K562 (cell line): ENCODE data around the gene DCXR. TPM values are rescaled to one million over a fixed set of nuclear protein-coding genes. Genes with fewer than 3 reads are reported as not detected.

Experiments
- BRF2 ChIP-seq: IDR thresholded peaks from 3 replicates; pipeline ENCODE4 v1.6.1; 2011; ENCODE audit warnings: borderline replicate concordance, mild to moderate bottlenecking; ENCODE audit not compliant: insufficient read length, insufficient read depth
- CHD2 ChIP-seq: IDR thresholded peaks from 2 replicates; pipeline ENCODE4 v1.6.1; 2011; ENCODE audit warnings: low read depth, low read length
- GABPA ChIP-seq: fragments of 200-800 bp; sonication (Bioruptor generic); conservative IDR thresholded peaks from 2 replicates; pipeline ENCODE4 v1.6.1; 2016; ENCODE audit warnings: low read depth, missing genetic modification characterization, missing compliant biosample characterization
- GATAD2A ChIP-seq: fragments of 450-650 bp; IDR thresholded peaks from 2 replicates; pipeline ENCODE4 v1.6.1; 2017
- HOMEZ ChIP-seq: fragments of 250-450 bp; sonication (Bioruptor Pico); IDR thresholded peaks from 2 replicates; pipeline ENCODE4 v1.4.0; 2020; ENCODE audit warnings: mild to moderate bottlenecking, moderate library complexity
- MLLT1 ChIP-seq, 2 experiments: fragments of 450-650 bp; IDR thresholded peaks; 2 replicates each; pipeline ENCODE4 v1.6.1; 2016
- RBM22 ChIP-seq: fragments of 200-400 bp; formaldehyde crosslinking; IDR thresholded peaks from 2 replicates; pipeline ENCODE4 v1.6.1; 2018; ENCODE audit warnings: low read length, low read depth; ENCODE audit not compliant: poor library complexity, severe bottlenecking
- RHOXF2B ChIP-seq: fragments of 250-450 bp; sonication (Bioruptor Pico); conservative IDR thresholded peaks from 2 replicates; pipeline ENCODE4 v1.5.1; 2021
- RREB1 ChIP-seq: fragments of 250-450 bp; sonication (Bioruptor Pico); IDR thresholded peaks from 2 replicates; pipeline ENCODE4 v1.4.0; 2020
- SP1 ChIP-seq: sonication (generic); formaldehyde crosslinking; IDR thresholded peaks from 2 replicates; pipeline ENCODE4 v1.8.1; 2022; ENCODE audit warnings: mild to moderate bottlenecking, missing genetic modification reagents
- TRIM24 ChIP-seq, 2 experiments: fragments of 450-650 bp; IDR thresholded peaks; 2 replicates each; pipeline ENCODE4 v1.6.1; 2016
- polyA plus RNA-seq, 8 experiments: library from polyadenylated mRNA; depleted of rRNA in 4 of 8; stranded (reverse) in 5 of 8; unstranded in 3 of 8; fragments of >200 nt; fragmentation: Nextera tagmentation in 2 of 8; fragmentation: Illumina TruSeq in 1 of 8; extraction: Ambion mirVana in 2 of 8; extraction: Trizol in 1 of 8; gene quantifications; 2 replicates each; pipeline versions ENCODE4 v1.2.1 to v1.2.3, GENCODE V29; 2011 to 2014; ENCODE audit warnings: inconsistent platforms in 1 of 8, missing spikeins in 1 of 8
- total RNA-seq, 7 experiments: library from RNA; depleted of rRNA in 6 of 7; stranded (reverse); fragments of >200 nt in 6 of 7; fragmentation: Illumina TruSeq in 2 of 7; extraction: Trizol in 2 of 7; gene quantifications; 2 replicates each; pipeline versions ENCODE4 v1.2.1 to v1.2.3, GENCODE V29; 2011 to 2021; ENCODE audit warnings: low replicate concordance in 1 of 7
- TF ChIP-seq, protein P1 (sequence below), 3 experiments: fragments of 200-800 bp in 1 of 3; fragments of 250-450 bp in 1 of 3; fragments of 450-650 bp in 1 of 3; sonication (Bioruptor Pico) in 1 of 3; sonication (Bioruptor generic) in 1 of 3; formaldehyde crosslinking in 1 of 3; IDR thresholded peaks; 2 replicates each; pipeline versions ENCODE4 v1.6.1 to v1.8.0; 2016 to 2022; ENCODE audit warnings: mild to moderate bottlenecking in 2 of 3, missing genetic modification characterization in 2 of 3, missing compliant biosample characterization in 1 of 3, moderate library complexity in 1 of 3

DCXR gene
- total and polyA plus RNA-seq, 9 of the 15 experiments (the other 6 are each of a cell fraction or from before 2014, with no cell fraction given), result 21.3 to 274 (median 156) TPM

GRCh38 chr17:82065638-82066303 lies 28.3 kb upstream of the DCXR start, which contains the start of gene DUS1L (continued):
- peak; percentile 74 for TF ChIP-seq RREB1 (CRISPR knock-in tag)
- TF ChIP-seq, protein P1, sequence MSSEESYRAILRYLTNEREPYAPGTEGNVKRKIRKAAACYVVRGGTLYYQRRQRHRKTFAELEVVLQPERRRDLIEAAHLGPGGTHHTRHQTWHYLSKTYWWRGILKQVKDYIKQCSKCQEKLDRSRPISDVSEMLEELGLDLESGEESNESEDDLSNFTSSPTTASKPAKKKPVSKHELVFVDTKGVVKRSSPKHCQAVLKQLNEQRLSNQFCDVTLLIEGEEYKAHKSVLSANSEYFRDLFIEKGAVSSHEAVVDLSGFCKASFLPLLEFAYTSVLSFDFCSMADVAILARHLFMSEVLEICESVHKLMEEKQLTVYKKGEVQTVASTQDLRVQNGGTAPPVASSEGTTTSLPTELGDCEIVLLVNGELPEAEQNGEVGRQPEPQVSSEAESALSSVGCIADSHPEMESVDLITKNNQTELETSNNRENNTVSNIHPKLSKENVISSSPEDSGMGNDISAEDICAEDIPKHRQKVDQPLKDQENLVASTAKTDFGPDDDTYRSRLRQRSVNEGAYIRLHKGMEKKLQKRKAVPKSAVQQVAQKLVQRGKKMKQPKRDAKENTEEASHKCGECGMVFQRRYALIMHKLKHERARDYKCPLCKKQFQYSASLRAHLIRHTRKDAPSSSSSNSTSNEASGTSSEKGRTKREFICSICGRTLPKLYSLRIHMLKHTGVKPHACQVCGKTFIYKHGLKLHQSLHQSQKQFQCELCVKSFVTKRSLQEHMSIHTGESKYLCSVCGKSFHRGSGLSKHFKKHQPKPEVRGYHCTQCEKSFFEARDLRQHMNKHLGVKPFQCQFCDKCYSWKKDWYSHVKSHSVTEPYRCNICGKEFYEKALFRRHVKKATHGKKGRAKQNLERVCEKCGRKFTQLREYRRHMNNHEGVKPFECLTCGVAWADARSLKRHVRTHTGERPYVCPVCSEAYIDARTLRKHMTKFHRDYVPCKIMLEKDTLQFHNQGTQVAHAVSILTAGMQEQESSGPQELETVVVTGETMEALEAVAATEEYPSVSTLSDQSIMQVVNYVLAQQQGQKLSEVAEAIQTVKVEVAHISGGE (CRISPR knock-in tag; IDR thresholded peaks at IDR 0.05), result peak; percentile 99 to 100 (median 99)
- peak; percentile 82 for TF ChIP-seq SP1 (CRISPR knock-in tag)
- TF ChIP-seq RBM22, result peak; percentile 83
- TF ChIP-seq CHD2, result peak; percentile 5; the same call in 1 of the 2 replicates
- TF ChIP-seq GATAD2A, result 0 out of 2 replicates have a peak, but pooled peaks have one; percentile 48
- peak in 1 of 2 experiments; percentile 91; a peak in 2 of 4 replicates for TF ChIP-seq MLLT1 (IDR thresholded peaks at IDR 0.05)
- peak; percentile 100 for TF ChIP-seq GABPA
- no peak for TF ChIP-seq RHOXF2B (CRISPR knock-in tag)
- TF ChIP-seq TRIM24 (IDR thresholded peaks at IDR 0.05), result peak in 1 of 2 experiments; percentile 99; a peak in 2 of 4 replicates
- no peak for TF ChIP-seq BRF2
- TF ChIP-seq HOMEZ (CRISPR knock-in tag), result peak; percentile 64; the same call in 1 of the 2 replicates
